Stimulated activated CD4-positive, alpha-beta T cell treated with anti-CD3 and anti-CD28 coated beads, Interleukin-1b, Interleukin-23, amount 100 ng/mL, for 24 hours (primary cell): ENCODE measurements around the gene RTN4RL1.
"Not testable (repeated sequence)": the region's sequence is repeated elsewhere in the genome, so short reads cannot be mapped to it uniquely, and the experiment has no call there.

Source experiments
- DNase-seq, 4 experiments: peaks; one replicate each; pipeline ENCODE4 v3.0.0-alpha.2; 2020; ENCODE audit warnings: low read depth in 4 of 4, low spot score in 1 of 4

RTN4RL1 gene

GRCh38 chr17:2008332-2009126 lies 16.6 kb downstream of the RTN4RL1 start:
- no peak for DNase-seq

DNA sequence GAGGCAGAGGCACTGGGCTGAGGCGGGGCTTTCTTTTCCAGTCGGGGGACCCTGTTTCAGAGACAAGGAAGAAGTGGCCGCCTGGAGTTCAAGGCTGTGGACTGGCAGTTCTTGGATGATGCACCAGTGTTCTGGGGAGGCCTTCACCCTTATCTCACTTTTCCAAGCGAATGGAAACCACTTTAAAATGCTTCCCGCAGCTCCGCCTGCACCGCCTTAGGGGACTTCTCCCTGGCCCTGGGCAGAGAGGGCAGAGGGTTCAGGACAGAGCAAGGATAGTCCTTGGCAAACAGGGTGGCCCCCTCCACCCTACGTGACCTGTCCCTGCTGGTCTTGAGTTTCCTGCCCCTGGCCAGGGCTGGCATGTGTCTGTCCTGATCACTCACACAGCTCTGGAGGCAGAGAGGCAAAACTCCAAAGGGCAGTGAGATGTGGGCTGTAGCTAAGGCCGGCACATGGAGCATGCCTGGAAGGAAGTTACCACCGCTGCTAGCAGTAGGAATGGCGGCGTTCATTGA lies 20.6 kb downstream of the RTN4RL1 start:
- DNase-seq, result no peak

DNA sequence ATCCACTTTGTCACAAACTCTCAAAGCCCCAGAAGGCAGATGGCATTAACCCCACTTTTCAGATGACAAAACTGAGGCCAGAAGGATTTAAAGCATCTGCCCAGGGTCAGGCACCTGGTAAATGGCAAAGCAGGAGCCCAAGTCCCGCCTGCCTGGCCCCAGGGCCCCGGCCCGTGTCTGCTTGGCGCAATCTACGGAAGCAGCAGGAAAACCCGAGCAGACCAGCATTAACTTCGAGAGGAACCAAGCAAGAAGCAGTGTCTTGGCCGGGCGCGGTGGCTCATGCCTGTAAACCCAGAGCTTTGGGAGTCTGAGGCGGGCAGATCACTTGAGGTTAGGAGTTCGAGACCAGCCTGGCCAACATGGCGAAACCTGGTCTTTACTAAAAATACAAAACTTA lies 21.6 kb downstream of the RTN4RL1 start:
- DNase-seq, result no peak

- DNase-seq, result no peak
These were observed 22.3 kb downstream of the RTN4RL1 start for GRCh38 chr17:2002767-2003329.

DNA sequence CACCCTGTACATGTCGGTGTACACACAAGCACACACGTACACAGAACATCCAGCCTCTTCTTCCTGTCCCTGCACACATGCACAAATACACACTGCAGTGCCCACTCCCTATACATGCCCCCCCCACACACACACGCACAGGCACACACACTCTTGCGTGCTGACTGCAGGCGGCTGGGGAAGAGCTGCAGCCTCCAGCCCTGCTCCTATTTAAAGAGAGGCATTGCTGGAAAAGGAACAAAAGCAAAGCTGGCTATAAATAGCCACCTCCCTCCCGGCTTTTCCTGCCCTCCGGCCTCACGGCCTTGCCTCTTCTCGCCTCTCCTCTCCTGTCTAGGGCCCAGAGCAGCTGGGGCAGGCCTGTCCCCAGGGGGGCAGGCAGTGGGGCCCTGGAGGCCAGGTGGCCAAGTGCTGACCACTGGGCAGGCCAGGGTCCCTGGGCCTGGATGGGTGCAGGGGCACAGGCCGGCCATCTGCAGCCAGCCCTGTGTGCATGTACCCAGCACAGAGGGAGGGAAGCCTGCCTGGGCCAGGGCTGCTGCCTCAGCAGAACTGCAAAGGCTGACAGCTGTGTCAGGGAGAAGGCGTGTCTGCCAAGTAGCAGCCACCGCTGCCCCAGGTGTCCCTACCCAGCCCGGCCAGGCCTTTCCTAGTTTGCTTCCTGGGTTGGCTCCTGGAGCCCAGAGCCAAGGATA lies 25.4 kb downstream of the RTN4RL1 start:
- DNase-seq, result no peak

GRCh38 chr17:1997927-1998742 lies 27.0 kb downstream of the RTN4RL1 start:
- DNase-seq, result no peak

GRCh38 chr17:1997289-1997926 lies 27.7 kb downstream of the RTN4RL1 start:
- DNase-seq, result no peak

GRCh38 chr17:1996800-1997288 lies 28.3 kb downstream of the RTN4RL1 start:
- no peak for DNase-seq

DNA sequence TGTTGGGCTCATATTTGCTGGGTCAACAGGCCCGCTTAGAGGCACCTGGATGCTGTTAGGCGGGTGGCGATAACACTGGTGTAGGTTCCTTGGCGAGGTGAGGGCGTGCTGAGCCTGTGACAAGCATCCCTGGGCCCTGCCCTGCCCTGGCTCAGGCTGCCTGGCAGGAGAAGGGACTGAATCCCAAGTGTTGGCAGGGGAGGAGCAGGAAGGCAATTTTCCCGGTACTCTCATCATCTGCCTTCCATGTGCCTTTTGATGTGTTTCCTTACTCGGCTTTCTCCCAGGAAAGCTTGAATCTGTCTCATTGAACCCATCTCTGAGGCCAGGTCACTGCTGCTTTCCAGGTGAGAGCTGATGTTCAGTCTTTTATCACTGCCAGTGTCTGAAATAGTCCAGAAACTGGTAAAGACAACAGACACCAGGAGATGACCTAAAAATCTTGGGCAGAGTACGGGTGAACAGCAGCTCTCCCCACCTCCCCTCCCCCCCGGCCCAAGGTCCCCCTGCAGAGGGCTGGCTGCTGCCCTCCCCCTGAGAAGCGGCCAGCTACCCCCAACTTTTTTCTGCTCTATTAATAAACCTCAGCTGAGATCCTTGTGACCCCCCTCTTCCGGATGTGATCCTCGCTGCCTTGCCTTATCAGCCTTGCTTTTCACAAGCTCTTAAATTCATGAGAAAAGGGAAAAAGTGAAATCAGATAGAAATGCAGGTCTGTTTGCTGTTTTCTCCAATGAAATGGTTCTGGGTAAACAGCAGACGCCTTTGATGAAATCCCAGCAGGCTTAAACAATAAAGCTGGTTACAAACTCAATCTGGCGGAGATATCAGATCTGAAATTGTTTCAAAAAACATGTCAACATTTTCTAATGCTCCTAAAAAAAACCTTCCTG lies 29.0 kb downstream of the RTN4RL1 start:
- no peak for DNase-seq

DNA sequence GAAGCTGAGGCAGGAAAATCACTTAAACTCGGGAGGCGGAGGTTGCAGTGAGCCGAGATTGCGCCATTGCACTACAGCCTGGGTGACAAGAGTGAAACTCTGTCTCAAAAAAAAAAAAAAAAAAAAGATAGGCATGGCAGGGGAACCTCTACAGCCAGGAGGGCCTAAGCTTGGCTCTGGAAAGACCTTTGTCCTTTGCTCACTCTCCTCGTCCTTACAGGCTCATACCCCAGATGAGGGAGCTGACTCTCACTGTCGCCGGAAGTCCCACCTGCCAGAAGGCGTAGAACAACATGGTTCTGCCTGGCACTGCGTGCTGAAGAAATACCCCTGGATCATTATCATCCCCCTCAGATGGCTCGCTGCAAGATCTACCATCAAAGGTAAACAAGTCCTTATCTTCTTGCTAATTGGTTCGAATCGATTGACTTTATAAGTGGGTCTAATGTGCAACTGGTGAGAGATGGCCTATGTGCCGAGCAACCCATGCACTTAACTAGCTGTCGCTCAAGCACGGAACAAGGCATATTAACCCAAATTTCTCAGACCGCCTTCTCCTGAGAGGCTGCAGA lies 29.7 kb downstream of the RTN4RL1 start:
- DNase-seq, result no peak

- no peak for DNase-seq
These were observed 30.4 kb downstream of the RTN4RL1 start for GRCh38 chr17:1994707-1995106.

DNA sequence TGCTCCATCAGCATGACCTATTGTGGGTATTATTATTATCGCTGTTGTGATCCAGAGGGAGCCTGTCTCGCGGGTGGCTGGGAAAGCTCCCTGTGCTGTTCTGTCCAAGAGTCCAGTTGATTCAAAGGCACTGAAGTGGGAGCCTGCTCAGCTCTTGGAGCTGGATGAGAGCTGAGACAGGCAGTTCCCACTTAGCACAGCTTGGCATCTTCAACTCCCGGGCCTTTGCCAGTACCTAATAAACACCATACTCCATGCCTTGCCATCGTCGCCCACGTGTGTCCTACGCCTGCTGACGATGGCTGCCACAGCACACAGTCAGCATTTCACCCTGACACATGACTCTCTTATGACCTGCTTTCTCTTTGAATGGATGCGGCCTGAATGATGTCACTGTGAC lies 32.6 kb downstream of the RTN4RL1 start:
- DNase-seq, result no peak

- DNase-seq, result no peak
These were observed 36.0 kb downstream of the RTN4RL1 start for GRCh38 chr17:1989135-1989534.

DNA sequence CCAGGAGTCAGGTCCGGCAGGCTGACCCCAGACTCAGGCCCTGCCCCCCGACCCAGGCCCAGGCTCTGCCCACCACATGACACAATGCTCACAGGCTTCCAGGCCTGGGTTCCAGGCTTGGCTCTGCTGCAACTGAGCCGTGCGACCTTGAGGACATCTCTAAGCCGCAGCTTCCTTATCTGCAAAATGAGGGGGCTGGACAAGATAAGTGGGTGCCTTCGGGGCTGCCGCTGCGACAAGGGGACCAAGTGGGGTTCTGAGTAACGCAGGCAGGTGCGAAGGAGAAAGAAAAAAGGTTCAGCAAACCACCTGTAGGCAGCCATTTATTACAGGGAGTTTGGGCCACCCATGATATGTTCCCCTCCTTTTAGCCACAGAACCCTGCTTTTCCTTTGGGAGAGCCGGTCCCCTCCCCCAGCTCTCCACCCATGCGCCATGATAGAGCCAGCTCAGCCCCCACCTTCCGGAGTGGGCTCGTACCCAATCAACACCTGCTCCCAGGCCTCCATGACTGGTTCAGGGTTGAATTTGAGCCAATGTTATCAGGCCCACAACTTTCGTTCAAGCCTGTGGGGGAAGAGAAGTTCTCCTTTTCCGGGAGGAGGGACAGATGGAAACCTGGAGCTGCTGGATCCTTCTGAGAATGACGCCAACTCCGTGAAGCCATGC lies 38.2 kb downstream of the RTN4RL1 start:
- DNase-seq, result no peak

GRCh38 chr17:1985686-1986085 lies 39.4 kb downstream of the RTN4RL1 start:
- DNase-seq, result no peak

DNA sequence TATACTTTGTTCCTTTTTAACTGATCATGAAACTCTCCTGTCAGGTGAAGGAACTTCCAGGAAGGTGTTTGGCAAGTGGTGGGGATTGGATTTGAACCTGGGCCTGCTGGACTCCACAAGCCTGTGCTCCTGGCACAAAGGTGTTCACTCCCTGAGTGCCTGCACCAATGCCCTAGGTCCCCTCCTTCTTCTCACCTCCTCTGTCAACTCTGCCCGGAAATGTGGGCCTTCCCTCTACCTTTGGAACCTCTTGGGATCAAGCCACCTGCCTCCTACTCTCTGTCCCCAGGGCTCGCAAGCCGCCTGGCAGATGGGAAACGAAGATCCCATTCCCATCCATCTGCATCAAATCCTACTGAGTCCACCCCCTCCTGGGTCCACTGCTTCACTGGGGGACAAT lies 40.0 kb downstream of the RTN4RL1 start:
- no peak for DNase-seq

- DNase-seq, result not testable (repeated sequence)
These were observed 42.3 kb downstream of the RTN4RL1 start for GRCh38 chr17:1982793-1983366.

- DNase-seq, result no peak
These were observed 44.4 kb downstream of the RTN4RL1 start for GRCh38 chr17:1980665-1981250.
